ENCODE measurements around the gene STX12. TPM values are rescaled to one million over a fixed set of nuclear protein-coding genes. Genes with fewer than 3 reads are reported as not detected.
A peak's percentile ranks its signal among the peaks of the same experiment; 100 is the strongest.
"Not testable (repeated sequence)": the region's sequence is repeated elsewhere in the genome, so short reads cannot be mapped to it uniquely, and the experiment has no call there.

STX12 gene
- total RNA-seq, 1 donor from 2014 or later, result 22.0 TPM

DNA sequence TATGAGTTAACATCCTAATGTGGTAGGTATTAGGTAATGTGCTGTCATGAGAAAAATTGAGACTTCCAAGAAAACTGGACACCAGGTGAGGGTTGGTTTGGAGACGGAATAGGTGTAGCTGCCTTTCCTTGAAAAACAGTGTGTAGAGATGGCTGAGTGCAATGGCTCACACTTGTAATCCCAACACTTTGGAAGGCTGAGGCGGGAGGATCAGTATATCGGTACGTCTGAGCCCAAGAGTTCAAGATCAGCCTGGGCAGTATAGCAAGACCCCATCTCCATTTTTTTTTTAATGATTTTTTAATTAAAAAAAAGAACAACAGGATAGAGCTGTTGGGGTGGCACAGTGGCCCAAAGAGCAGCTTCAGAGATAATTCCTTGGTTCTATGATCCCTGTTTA lies 50.8 kb downstream of the STX12 start:
- Histone ChIP-seq H3K4me3 (no peak overlapping the region), H3K9me3 (replicated peaks) (no peaks in the 10 kb centered on the region), H3K36me3 (peaks cover 61% of the 10 kb centered on the region), H3K27ac (replicated peaks) (no peak overlapping the region), H3K27me3 (ENCODE audit: low read depth) (no peaks in the 10 kb centered on the region), H3K4me1 (no peaks in the 10 kb centered on the region)
- TF ChIP-seq, protein P1, sequence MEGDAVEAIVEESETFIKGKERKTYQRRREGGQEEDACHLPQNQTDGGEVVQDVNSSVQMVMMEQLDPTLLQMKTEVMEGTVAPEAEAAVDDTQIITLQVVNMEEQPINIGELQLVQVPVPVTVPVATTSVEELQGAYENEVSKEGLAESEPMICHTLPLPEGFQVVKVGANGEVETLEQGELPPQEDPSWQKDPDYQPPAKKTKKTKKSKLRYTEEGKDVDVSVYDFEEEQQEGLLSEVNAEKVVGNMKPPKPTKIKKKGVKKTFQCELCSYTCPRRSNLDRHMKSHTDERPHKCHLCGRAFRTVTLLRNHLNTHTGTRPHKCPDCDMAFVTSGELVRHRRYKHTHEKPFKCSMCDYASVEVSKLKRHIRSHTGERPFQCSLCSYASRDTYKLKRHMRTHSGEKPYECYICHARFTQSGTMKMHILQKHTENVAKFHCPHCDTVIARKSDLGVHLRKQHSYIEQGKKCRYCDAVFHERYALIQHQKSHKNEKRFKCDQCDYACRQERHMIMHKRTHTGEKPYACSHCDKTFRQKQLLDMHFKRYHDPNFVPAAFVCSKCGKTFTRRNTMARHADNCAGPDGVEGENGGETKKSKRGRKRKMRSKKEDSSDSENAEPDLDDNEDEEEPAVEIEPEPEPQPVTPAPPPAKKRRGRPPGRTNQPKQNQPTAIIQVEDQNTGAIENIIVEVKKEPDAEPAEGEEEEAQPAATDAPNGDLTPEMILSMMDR (IDR thresholded peaks at IDR 0.05; ENCODE audit: borderline replicate concordance), result no peak
- no peak for DNase-seq
- intact Hi-C loops (cut with micrococcal nuclease), result no loop called here

DNA sequence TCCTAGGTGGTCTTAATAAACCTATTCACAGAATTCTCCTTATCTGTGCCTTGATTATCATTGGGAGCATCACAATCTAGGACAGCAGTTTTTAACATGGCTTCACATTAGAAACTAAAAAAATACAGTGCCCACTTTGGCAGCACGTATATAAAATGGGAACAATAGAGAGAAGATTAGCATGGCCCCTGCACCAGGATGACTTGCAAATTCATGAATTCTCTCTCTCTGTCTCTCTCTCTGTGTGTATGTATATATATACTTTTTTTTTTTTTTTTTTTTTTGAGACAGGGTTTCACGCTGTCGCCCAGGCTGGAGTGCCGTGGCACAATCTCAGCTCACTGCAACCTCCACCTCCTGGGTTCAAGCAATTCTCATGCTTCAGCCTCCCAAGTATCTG lies 51.4 kb downstream of the STX12 start:
- intact Hi-C loops (cut with micrococcal nuclease), result no loop called here
- Histone ChIP-seq H3K4me1 (no peaks in the 10 kb centered on the region), H3K27ac (replicated peaks) (no peak overlapping the region), H3K4me3 (no peak overlapping the region), H3K36me3 (peaks cover 55% of the 10 kb centered on the region), H3K9me3 (replicated peaks) (no peaks in the 10 kb centered on the region), H3K27me3 (ENCODE audit: low read depth) (no peaks in the 10 kb centered on the region)
- DNase-seq, result no peak
- TF ChIP-seq, protein P1 (IDR thresholded peaks at IDR 0.05; ENCODE audit: borderline replicate concordance), result no peak

DNA sequence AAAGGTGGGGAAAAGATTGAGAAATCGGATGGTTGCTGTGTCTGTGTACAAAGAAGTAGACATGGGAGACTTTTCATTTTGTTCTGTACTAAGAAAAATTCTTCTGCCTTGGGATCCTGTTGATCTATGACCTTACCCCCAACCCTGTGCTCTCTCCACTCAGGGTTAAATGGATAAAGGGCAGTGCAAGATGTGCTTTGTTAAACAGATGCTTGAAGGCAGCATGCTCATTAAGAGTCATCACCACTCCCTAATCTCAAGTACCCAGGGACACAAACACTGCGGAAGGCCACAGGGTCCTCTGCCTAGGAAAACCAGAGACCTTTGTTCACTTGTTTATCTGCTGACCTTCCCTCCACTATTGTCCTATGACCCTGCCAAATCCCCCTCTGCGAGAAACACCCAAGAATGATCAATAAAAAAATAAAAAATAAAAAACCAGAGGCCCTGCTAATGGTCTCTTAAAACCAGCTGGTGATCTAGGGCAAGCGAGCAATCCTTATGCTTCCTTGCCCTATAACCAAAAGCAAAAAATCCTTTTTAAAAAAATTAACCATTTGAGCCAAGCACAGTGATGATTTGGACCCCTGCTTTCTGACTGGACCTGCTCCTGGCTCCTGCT lies 56.4 kb downstream of the STX12 start:
- Histone ChIP-seq H3K4me3 (peak overlapping the region; percentile 89), H3K36me3 (peaks cover 27% of the 10 kb centered on the region), H3K4me1 (peaks cover 31% of the 10 kb centered on the region), H3K27ac (replicated peaks) (peak overlapping the region; percentile 95)
- intact Hi-C loops (cut with micrococcal nuclease); DNase-seq; H3K27me3 ChIP-seq (ENCODE audit: low read depth); H3K9me3 ChIP-seq (replicated peaks): not testable (repeated sequence)

DNA sequence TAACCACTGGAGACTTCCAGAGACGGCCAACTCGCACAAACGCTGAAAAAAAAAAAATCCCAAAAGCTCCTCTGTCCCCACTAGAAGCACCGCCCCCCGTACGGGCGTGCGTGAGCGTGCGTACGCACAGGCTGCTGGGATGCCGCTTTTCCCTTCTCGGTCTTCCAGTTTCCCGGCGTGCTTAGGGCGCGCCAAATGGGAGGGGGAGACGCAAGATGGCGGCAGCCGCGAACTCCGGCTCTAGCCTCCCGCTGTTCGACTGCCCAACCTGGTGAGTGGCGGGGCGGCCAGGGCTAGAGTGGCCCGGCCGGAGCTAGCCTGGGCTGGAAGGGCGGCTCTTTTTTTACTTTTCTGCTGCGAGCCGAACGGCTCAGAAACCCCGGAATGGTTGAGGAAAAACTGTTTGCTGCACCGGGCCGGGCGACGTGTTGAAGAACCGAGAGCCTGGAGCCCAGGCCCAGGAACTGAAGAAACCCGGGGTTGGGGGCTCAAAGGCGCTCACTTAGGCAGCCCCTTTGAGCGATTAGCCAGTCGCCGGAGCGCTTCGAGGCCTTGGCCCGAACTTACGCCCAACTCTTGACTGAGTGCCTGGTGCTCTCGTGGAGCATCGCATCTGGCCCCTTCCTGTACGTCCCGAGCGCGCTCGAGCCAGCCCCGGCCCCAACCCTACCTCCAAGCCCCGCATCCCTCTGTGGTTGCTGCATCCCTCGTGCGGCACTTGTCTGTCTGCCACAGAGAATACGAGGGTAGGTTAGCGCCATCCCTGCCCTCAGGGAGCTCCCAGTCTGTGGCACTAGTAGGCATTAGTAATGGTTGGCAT lies 57.8 kb downstream of the STX12 start, which contains the start of gene PPP1R8:
TSS of gene PPP1R8 (plus strand) at position 162 of the 820 bp plus-strand sequence. CDS start at position 216, 54 bp downstream.
- intact Hi-C loops (cut with micrococcal nuclease), result no loop called here
- TF ChIP-seq, protein P1 (IDR thresholded peaks at IDR 0.05; ENCODE audit: borderline replicate concordance), result no peak
- peak; percentile 93 for DNase-seq
- Histone ChIP-seq H3K27me3 (ENCODE audit: low read depth) (no peaks in the 10 kb centered on the region), H3K9me3 (replicated peaks) (no peaks in the 10 kb centered on the region), H3K4me3 (peak within 1 kb of the TSS; percentile 89), H3K36me3 (peaks cover 19% of the 10 kb centered on the region), H3K27ac (replicated peaks) (peak within 1 kb of the TSS; percentile 95), H3K4me1 (peaks cover 40% of the 10 kb centered on the region)

GRCh38 chr1:27831568-27832410 lies 58.8 kb downstream of the STX12 start:
- Histone ChIP-seq H3K36me3 (peaks cover 19% of the 10 kb centered on the region), H3K4me3 (peak overlapping the region; percentile 89), H3K4me1 (peaks cover 40% of the 10 kb centered on the region), H3K27ac (replicated peaks) (no peak overlapping the region), H3K9me3 (replicated peaks) (no peaks in the 10 kb centered on the region), H3K27me3 (ENCODE audit: low read depth) (no peaks in the 10 kb centered on the region)
- DNase-seq, result no peak
- intact Hi-C loops (cut with micrococcal nuclease), result no loop called here
- TF ChIP-seq, protein P1 (IDR thresholded peaks at IDR 0.05; ENCODE audit: borderline replicate concordance), result no peak
